H1 (cell line): Measurements from ENCODE around the gene DCANP1. TPM values are rescaled to one million over a fixed set of nuclear protein-coding genes. Genes with fewer than 3 reads are reported as not detected.
A peak's percentile ranks its signal among the peaks of the same experiment; 100 is the strongest.

Source experiments
- CTCF ChIA-PET: fragments of 300-600 bp; sonication (Branson Sonifier 250); formaldehyde crosslinking; loops from one replicate; lab custom pipeline; 2021; ENCODE audit not compliant: partially characterized antibody; lab: Charles Lee
- POLR2A ChIA-PET: fragments of 300-600 bp; sonication (Branson Sonifier 250); formaldehyde crosslinking; loops from one replicate; lab custom pipeline; 2021; ENCODE audit warnings: inconsistent platforms; ENCODE audit not compliant: partially characterized antibody; lab: Charles Lee
- DNase-seq, 2 experiments: peaks; one replicate each; pipeline versions ENCODE4 v3.0.0 to v3.0.0-alpha.2; 2010 to 2022; ENCODE audit warnings: low spot score in 2 of 2, low read depth in 1 of 2, mixed read lengths in 1 of 2
- FAIRE-seq: peaks from 2 replicates; lab custom pipeline; 2011; peaks lifted over from hg19 to GRCh38; lab: Jason Lieb, UNC
- H2AFZ ChIP-seq: 2 replicates; pipeline ENCODE4 v1.8.1; 2012; ENCODE audit warnings: low read length, inconsistent platforms
- H2AK5ac ChIP-seq: 2 replicates; pipeline ENCODE4 v1.6.1; 2013; ENCODE audit warnings: low read depth, low read length
- H2BK120ac ChIP-seq: replicated peaks from 2 replicates; pipeline ENCODE3; 2013; ENCODE audit warnings: low read depth, low read length, inconsistent platforms
- H2BK12ac ChIP-seq: 2 replicates; pipeline ENCODE4 v1.6.1; 2013; ENCODE audit warnings: low read depth, low read length
- H2BK15ac ChIP-seq: 2 replicates; pipeline ENCODE4 v1.6.1; 2013; ENCODE audit warnings: low read length
- H2BK20ac ChIP-seq: 2 replicates; pipeline ENCODE4 v1.6.1; 2013; ENCODE audit warnings: low read length
- H2BK5ac ChIP-seq: 2 replicates; pipeline ENCODE4 v1.6.1; 2013; ENCODE audit warnings: low read depth, low read length
- H3K14ac ChIP-seq: 2 replicates; pipeline ENCODE4 v1.6.1; 2013; ENCODE audit warnings: inconsistent platforms; ENCODE audit not compliant: insufficient read length
- H3K18ac ChIP-seq: 2 replicates; pipeline ENCODE4 v1.6.1; 2013; ENCODE audit warnings: low read length; ENCODE audit errors: extremely low read depth
- H3K23ac ChIP-seq: 2 replicates; pipeline ENCODE4 v1.6.1; 2013; ENCODE audit warnings: inconsistent platforms; ENCODE audit not compliant: insufficient read length
- H3K23me2 ChIP-seq: 2 replicates; pipeline ENCODE4 v1.6.1; 2013; ENCODE audit warnings: low read depth, low read length
- H3K27ac ChIP-seq: 2 replicates; pipeline ENCODE4 v1.6.1; 2011; ENCODE audit warnings: low read depth, low read length, inconsistent platforms
- H3K27me3 ChIP-seq, 4 experiments: replicated peaks in 1 of 4; 1 replicate in 1 of 4; 2 replicates in 3 of 4; pipeline versions ENCODE4 v1.6.1 to v1.8.1; 2011 to 2013; ENCODE audit warnings: low read length in 3 of 4, mild to moderate bottlenecking in 3 of 4, inconsistent platforms in 2 of 4, mixed read lengths in 2 of 4, moderate library complexity in 1 of 4; ENCODE audit not compliant: control insufficient read depth in 3 of 4, insufficient read depth in 3 of 4; ENCODE audit errors: extremely low read depth in 1 of 4
- H3K36me3 ChIP-seq, 4 experiments: 2 replicates each; pipeline versions ENCODE4 v1.6.1 to v1.8.1; 2011 to 2013; ENCODE audit warnings: mild to moderate bottlenecking in 4 of 4, low read length in 3 of 4, moderate library complexity in 2 of 4, control low read depth in 1 of 4, inconsistent platforms in 1 of 4; ENCODE audit not compliant: insufficient read depth in 4 of 4, control insufficient read depth in 2 of 4
- H3K4ac ChIP-seq: replicated peaks from 2 replicates; pipeline ENCODE3; 2013; ENCODE audit warnings: low read length, low read depth, mixed read lengths, inconsistent platforms; ENCODE audit not compliant: insufficient read length
- H3K4me1 ChIP-seq, 4 experiments: replicated peaks in 1 of 4; 1 replicate in 1 of 4; 2 replicates in 3 of 4; pipeline versions ENCODE4 v1.6.1 to v1.8.1; 2011 to 2013; ENCODE audit warnings: low read length in 3 of 4, inconsistent platforms in 2 of 4, mixed read lengths in 1 of 4; ENCODE audit not compliant: insufficient read depth in 4 of 4, control insufficient read depth in 3 of 4
- H3K4me2 ChIP-seq, 2 experiments: 2 replicates each; pipeline versions ENCODE4 v1.6.1 to v1.8.1; 2011 to 2013; ENCODE audit warnings: low read depth in 2 of 2, low read length in 2 of 2, control low read depth in 1 of 2, inconsistent platforms in 1 of 2, mild to moderate bottlenecking in 1 of 2; ENCODE audit not compliant: insufficient read depth in 1 of 2
- H3K4me3 ChIP-seq, 4 experiments: fragments of 200-600, 300-600 bp in 1 of 4; sonication (generic), shearing (Covaris generic), sonication (Bioruptor Twin) in 1 of 4; 2 replicates each; pipeline versions ENCODE4 v1.5.1 to v1.8.1; 2011 to 2016; ENCODE audit warnings: low read length in 4 of 4, low read depth in 3 of 4, control low read depth in 2 of 4, inconsistent platforms in 2 of 4, mild to moderate bottlenecking in 2 of 4, mixed read lengths in 1 of 4, moderate library complexity in 1 of 4; ENCODE audit not compliant: insufficient read depth in 2 of 4; ENCODE audit errors: extremely low read depth in 1 of 4
- H3K56ac ChIP-seq: replicated peaks from 2 replicates; pipeline ENCODE3; 2013; ENCODE audit warnings: low read depth, mild to moderate bottlenecking, mixed read lengths, low read length, inconsistent platforms; ENCODE audit not compliant: insufficient read length
- H3K79me1 ChIP-seq: 2 replicates; pipeline ENCODE4 v1.6.1; 2013; ENCODE audit warnings: low read depth, low read length, control low read depth
- H3K79me2 ChIP-seq, 2 experiments: 2 replicates each; pipeline versions ENCODE4 v1.6.1 to v1.8.1; 2012 to 2013; ENCODE audit warnings: low read length in 2 of 2, mild to moderate bottlenecking in 2 of 2, inconsistent platforms in 1 of 2; ENCODE audit not compliant: insufficient read depth in 2 of 2, control insufficient read depth in 1 of 2
- H3K9ac ChIP-seq, 4 experiments: replicated peaks in 1 of 4; 1 replicate in 1 of 4; 2 replicates in 3 of 4; pipeline versions ENCODE4 v1.6.1 to v1.8.1; 2011 to 2013; ENCODE audit warnings: low read depth in 3 of 4, low read length in 3 of 4, control low read depth in 2 of 4, mild to moderate bottlenecking in 2 of 4, moderate library complexity in 2 of 4, inconsistent platforms in 1 of 4; ENCODE audit errors: extremely low read depth in 1 of 4
- H3K9me3 ChIP-seq, 2 experiments: 2 replicates each; pipeline versions ENCODE4 v1.6.1 to v1.8.1; 2012 to 2013; ENCODE audit warnings: mild to moderate bottlenecking in 2 of 2, moderate library complexity in 2 of 2, control low read depth in 1 of 2, inconsistent platforms in 1 of 2, low read depth in 1 of 2, low read length in 1 of 2, mixed read lengths in 1 of 2; ENCODE audit not compliant: insufficient read depth in 2 of 2
- H4K20me1 ChIP-seq, 2 experiments: replicated peaks in 1 of 2; 2 replicates each; pipeline versions ENCODE3 to v1.8.1; 2011 to 2013; ENCODE audit warnings: inconsistent platforms in 2 of 2, low read length in 2 of 2, mild to moderate bottlenecking in 1 of 2; ENCODE audit not compliant: insufficient read depth in 2 of 2, control insufficient read depth in 1 of 2
- H4K5ac ChIP-seq: 2 replicates; pipeline ENCODE4 v1.6.1; 2013; ENCODE audit warnings: low read length, low read depth, mixed read lengths, inconsistent platforms; ENCODE audit not compliant: insufficient read length
- H4K8ac ChIP-seq: 2 replicates; pipeline ENCODE4 v1.8.0; 2013; ENCODE audit warnings: mild to moderate bottlenecking, moderate library complexity, low read length, inconsistent platforms; ENCODE audit not compliant: insufficient read depth; ENCODE audit errors: extremely low read depth
- H4K91ac ChIP-seq: replicated peaks from 2 replicates; pipeline ENCODE3; 2013; ENCODE audit warnings: low read length, mixed read lengths, inconsistent platforms; ENCODE audit not compliant: insufficient read length
- CTCF ChIP-seq, 3 experiments: IDR thresholded peaks; 1 replicate in 2 of 3; 2 replicates in 1 of 3; pipeline versions ENCODE4 v1.5.1 to v1.6.1; 2011; ENCODE audit warnings: low read length in 3 of 3, mild to moderate bottlenecking in 3 of 3, inconsistent platforms in 2 of 3, low read depth in 1 of 3, moderate library complexity in 1 of 3; ENCODE audit not compliant: insufficient read depth in 1 of 3; ENCODE audit errors: control extremely low read depth in 1 of 3
- WGBS, 2 experiments: shearing (Covaris generic) in 1 of 2; methylation state at CpG; one replicate each; pipeline versions ENCODE4 v1.1.6 to v1.1.7; 2013 to 2015; ENCODE audit warnings: low lambda C conversion rate in 2 of 2, mixed read lengths in 2 of 2, inconsistent platforms in 1 of 2, low coverage in 1 of 2, missing lambda C conversion rate in 1 of 2; ENCODE audit not compliant: insufficient replicate concordance in 2 of 2, insufficient coverage in 1 of 2, insufficient read length in 1 of 2; ENCODE audit errors: extremely low coverage in 1 of 2, missing lambda C conversion rate in 1 of 2; 5-methylcytosine and 5-hydroxymethylcytosine counted together
- polyA plus RNA-seq, 7 experiments: library from polyadenylated mRNA; depleted of rRNA in 3 of 7; stranded (reverse) in 5 of 7; unstranded in 2 of 7; fragments of >200 nt in 5 of 7; fragments of 200-250 nt in 2 of 7; gene quantifications; 1 replicate in 5 of 7; 2 replicates in 1 of 7; 4 replicates in 1 of 7; pipeline versions ENCODE4 v1.2.1 to v1.2.3, GENCODE V29; 2011 to 2013; ENCODE audit warnings: missing spikeins in 2 of 7, mixed read lengths in 2 of 7
- total RNA-seq: library from RNA; stranded (reverse); fragmentation: NEBNext Ultra II Directional; extraction: Animal tissue kit (Norgen Biotek cat#: 25700); gene quantifications from 2 replicates; pipeline ENCODE4 v1.2.1, GENCODE V29; 2021
- TF ChIP-seq, protein P1 (sequence below): IDR thresholded peaks from 2 replicates; pipeline ENCODE4 v1.6.1; 2011; ENCODE audit warnings: low read length, improper control_type of control experiment

The DCANP1 gene
- total and polyA plus RNA-seq, 2 of the 8 experiments (the other 6 are each of a cell fraction or from before 2014, with no cell fraction given): not detected

DNA sequence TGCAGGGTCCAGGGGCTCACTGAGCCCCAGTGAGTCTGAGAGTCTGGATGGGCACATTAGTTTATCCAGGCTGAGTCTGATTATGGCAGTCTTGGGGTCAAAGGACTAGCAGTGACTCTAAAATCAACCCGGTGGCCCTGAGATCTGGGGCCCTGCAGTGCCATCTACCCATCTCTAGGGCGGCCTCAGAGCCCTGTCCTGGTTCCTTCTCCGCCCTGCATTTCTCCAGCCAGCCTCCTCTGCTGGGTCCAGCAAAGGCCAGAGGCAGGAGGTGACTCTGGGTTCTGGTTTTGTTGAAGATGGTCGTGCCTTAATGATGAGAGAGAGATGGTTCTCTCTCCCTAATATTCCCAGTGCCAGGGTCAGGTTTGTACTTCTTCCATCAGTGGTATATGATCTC lies 15.0 kb downstream of the DCANP1 start:
- 85% methylated on average over 4 of the region's 4 CpGs; no CpG with 5 or more reads in 1 of the 2 experiments for WGBS, 2 experiments
- CTCF ChIA-PET: interaction anchor here (1.4 to 1.8 kb wide), 2 partner anchors 9 to 49 kb away, joined by 4 to 5 read pairs; no protein-coding TSS in a partner anchor

More for the DNA sequence above, 15.0 kb downstream of the DCANP1 start:
- POLR2A ChIA-PET: no interaction called here
- Histone ChIP-seq H2BK12ac (no peak overlapping the region), H3K23me2 (no peaks in the 10 kb centered on the region), H2BK20ac (no peak overlapping the region), H3K4me1 (no peaks in the 10 kb centered on the region; a peak in 1 of 7 replicates), H3K79me2 (no peaks in the 10 kb centered on the region), H3K4ac (no peak overlapping the region), H3K14ac (no peak overlapping the region), H3K27ac (no peak overlapping the region), H4K91ac (no peak overlapping the region), H2BK5ac (no peak overlapping the region), H3K4me2 (no peak overlapping the region), H2AK5ac (no peak overlapping the region), H3K36me3 (no peaks in the 10 kb centered on the region), H3K27me3 (no peaks in the 10 kb centered on the region), H3K9ac (no peak overlapping the region), H3K56ac (no peak overlapping the region), H4K5ac (no peak overlapping the region), H3K18ac (no peak overlapping the region), H4K20me1 (no peaks in the 10 kb centered on the region), H2AFZ (no peak overlapping the region), H2BK120ac (no peak overlapping the region), H3K9me3 (peaks cover 0 to 6% of the 10 kb centered on the region in 2 experiments; a peak in 2 of 4 replicates), H3K23ac (no peak overlapping the region), H3K4me3 (no peak overlapping the region), H2BK15ac (no peak overlapping the region), H3K79me1 (no peaks in the 10 kb centered on the region), H4K8ac (no peak overlapping the region; the same call in 1 of the 2 replicates)
- DNase-seq (peak in 1 of 2 experiments; percentile 34), FAIRE-seq (no peak)
- 0 out of 4 replicates have a peak, but pooled peaks of 1 of the 3 experiments have one; percentile 0 for TF ChIP-seq CTCF (IDR thresholded peaks at IDR 0.05; ENCODE audit: control extremely low read depth in 1 of 3, insufficient read depth in 1 of 3, low read depth in 1 of 3, low read length in 3 of 3)
- TF ChIP-seq, protein P1, sequence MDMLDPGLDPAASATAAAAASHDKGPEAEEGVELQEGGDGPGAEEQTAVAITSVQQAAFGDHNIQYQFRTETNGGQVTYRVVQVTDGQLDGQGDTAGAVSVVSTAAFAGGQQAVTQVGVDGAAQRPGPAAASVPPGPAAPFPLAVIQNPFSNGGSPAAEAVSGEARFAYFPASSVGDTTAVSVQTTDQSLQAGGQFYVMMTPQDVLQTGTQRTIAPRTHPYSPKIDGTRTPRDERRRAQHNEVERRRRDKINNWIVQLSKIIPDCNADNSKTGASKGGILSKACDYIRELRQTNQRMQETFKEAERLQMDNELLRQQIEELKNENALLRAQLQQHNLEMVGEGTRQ: no peak
